Skeletal muscle cell (primary cell): ENCODE measurements around the gene GCA.

Experiments
- DNase-seq: peaks from one replicate; pipeline ENCODE4 v3.0.0-alpha.2; 2010; ENCODE audit warnings: low read depth
- H3K4me3 ChIP-seq: 2 replicates; pipeline ENCODE4 v1.5.1; 2011; ENCODE audit warnings: low read depth, mild to moderate bottlenecking, control low read depth, low read length, moderate library complexity

GCA gene

DNA sequence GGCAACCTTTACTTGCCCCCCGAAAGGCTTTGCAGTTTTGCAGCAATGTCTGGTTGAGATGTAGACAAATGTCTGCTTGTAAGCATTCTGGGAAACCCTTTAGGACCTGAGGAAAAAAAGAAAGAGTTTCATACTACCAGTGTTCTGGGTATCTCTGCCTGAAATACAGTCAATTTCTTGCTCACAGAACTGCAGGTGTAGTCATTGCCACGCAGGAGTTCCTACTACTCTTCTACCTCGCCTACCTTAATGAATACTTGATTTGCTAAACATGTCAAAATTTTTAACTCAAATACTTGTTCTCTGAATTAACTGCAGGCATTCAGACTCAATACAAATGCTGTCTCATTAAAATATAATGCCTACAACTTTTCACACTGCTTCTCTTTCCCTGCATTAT, 56.4 kb downstream of the GCA start:
- H3K4me3 ChIP-seq = no peak overlapping the region
- no peak for DNase-seq

DNA sequence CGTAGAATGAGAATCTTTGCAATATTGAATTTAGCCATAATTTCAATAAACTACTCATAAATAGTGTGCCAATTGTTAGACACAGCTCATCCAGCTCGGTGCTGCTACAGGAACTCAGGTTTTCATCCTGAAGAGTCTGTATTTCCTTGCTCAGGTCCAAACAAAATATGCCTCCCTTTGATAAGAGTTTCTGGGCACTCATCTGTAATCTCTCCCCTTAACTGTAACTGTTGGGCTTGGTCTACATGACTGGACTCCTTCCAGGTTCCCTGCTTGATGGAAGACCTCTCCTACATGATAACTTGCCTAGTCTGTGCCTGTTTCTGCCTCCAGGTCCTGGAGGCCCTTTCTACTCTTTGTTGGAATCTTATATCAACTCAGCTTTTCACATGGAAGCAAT, 57.9 kb downstream of the GCA start:
- no peak for DNase-seq
- H3K4me3 ChIP-seq = no peak overlapping the region

DNA sequence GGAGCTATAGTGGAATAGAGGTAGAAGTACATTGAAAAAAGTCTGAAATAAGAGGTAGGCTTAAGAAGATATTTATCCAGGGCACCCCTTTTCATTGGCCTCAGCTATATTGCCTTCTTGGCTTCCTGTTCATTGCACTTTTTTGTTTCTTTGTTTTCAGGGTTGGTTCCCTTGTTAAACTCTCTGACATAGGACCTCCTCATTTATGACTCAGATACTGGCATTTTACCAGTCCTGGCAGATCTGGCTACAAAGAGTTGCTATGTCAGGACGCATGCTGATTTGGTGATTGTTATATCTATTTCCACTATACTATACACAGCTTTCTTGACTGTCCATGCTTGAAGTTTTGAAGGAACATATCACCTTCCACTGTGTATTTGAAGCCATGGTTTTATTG, 60.0 kb downstream of the GCA start:
- H3K4me3 ChIP-seq = no peak overlapping the region
- peak; percentile 33 for DNase-seq
